Measurements from ENCODE around the gene COG5. TPM values are rescaled to one million over a fixed set of nuclear protein-coding genes. Genes with fewer than 3 reads are reported as not detected.

Gene COG5
- total RNA-seq, 1 experiment from 2014 or later, result 20.2 TPM

- Histone ChIP-seq H4K8ac (replicated peaks; ENCODE audit: insufficient read length, low read depth, low read length) (no peak overlapping the region), H3K9ac (ENCODE audit: extremely low read depth, insufficient read length, low read length) (no peak overlapping the region), H3K14ac (ENCODE audit: insufficient read depth, low read length) (no peak overlapping the region), H2AK5ac (ENCODE audit: insufficient read length, low read length) (no peak overlapping the region), H4K5ac (ENCODE audit: insufficient read length, low read depth, low read length) (no peak overlapping the region), H4K20me1 (ENCODE audit: control insufficient read depth, insufficient read depth, insufficient read length) (no peaks in the 10 kb centered on the region), H3K27ac (ENCODE audit: insufficient read length, low read depth, low read length) (no peak overlapping the region), H2BK5ac (ENCODE audit: insufficient read length, low read length) (no peak overlapping the region), H2BK12ac (ENCODE audit: insufficient read length, low read depth, low read length) (no peak overlapping the region), H2BK15ac (ENCODE audit: low read depth, low read length) (no peak overlapping the region), H3K56ac (ENCODE audit: insufficient read length, low read depth, low read length) (no peak overlapping the region), H3K18ac (ENCODE audit: insufficient read length, low read depth, low read length) (no peak overlapping the region), H3K79me1 (ENCODE audit: insufficient read depth, low read depth, low read length, poor library complexity, severe bottlenecking) (no peaks in the 10 kb centered on the region), H3K4me2 (ENCODE audit: insufficient read depth, insufficient read length, low read length) (no peak overlapping the region), H3K4ac (ENCODE audit: low read depth, low read length) (no peak overlapping the region), H3K23ac (ENCODE audit: insufficient read length, low read depth, low read length) (no peak overlapping the region), H3K27me3 (ENCODE audit: insufficient read depth, low read length) (no peaks in the 10 kb centered on the region), H2BK20ac (ENCODE audit: low read depth, low read length, poor library complexity, severe bottlenecking) (no peak overlapping the region), H2AFZ (ENCODE audit: low read length) (no peak overlapping the region), H3T11ph (ENCODE audit: low read length) (no peak overlapping the region), H2BK120ac (ENCODE audit: low read depth, low read length, poor library complexity, severe bottlenecking) (no peak overlapping the region), H4K91ac (ENCODE audit: insufficient read length, low read depth, low read length) (no peak overlapping the region), H3K23me2 (ENCODE audit: insufficient read length, low read depth, low read length, poor library complexity, severe bottlenecking) (no peaks in the 10 kb centered on the region), H3K4me1 (ENCODE audit: insufficient read depth, low read length) (no peaks in the 10 kb centered on the region), H3K79me2 (ENCODE audit: insufficient read depth, low read length) (no peaks in the 10 kb centered on the region), H3K9me3 (ENCODE audit: control insufficient read depth, low read depth, low read length) (peaks cover under 1% of the 10 kb centered on the region)
- H3K27ac Mint-ChIP-seq, result no peak overlapping the region
- no peak overlapping the region for H3K4me3 Mint-ChIP-seq
- peaks cover 5 to 8% (median 6%) of the 10 kb centered on the region in 3 experiments; a peak in 5 of 7 replicates for H3K36me3 Mint-ChIP-seq (ENCODE audit: insufficient read depth in 1 of 3, low read depth in 3 of 3)
- WGBS (ENCODE audit: extremely low coverage, insufficient read length, low lambda C conversion rate), result no CpG with 5 or more reads among the region's 3 CpGs
- TF ChIP-seq CTCF (conservative IDR thresholded peaks at IDR 0.05), result no peak
- H3K27me3 Mint-ChIP-seq (ENCODE audit: low read depth), result no peaks in the 10 kb centered on the region
- H3K9me3 Mint-ChIP-seq, result no peaks in the 10 kb centered on the region
- no peaks in the 10 kb centered on the region for H3K4me1 Mint-ChIP-seq
- DNase-seq, result no peak
These were observed 209.1 kb downstream of the COG5 start for GRCh38 chr7:107354640-107355039.

Measured in H9 (cell line).